ENCODE data around the gene NEK6. TPM values are rescaled to one million over a fixed set of nuclear protein-coding genes. Genes with fewer than 3 reads are reported as not detected.

NEK6 gene
- total and polyA plus RNA-seq, 9 of the 15 experiments (the other 6 are each of a cell fraction or from before 2014, with no cell fraction given): 3.1 to 19.0 (median 8.4) TPM

GRCh38 chr9:124209279-124209678, 48.5 kb upstream of the NEK6 start:
- H3K9me3 ChIP-seq (replicated peaks; ENCODE audit: control insufficient read depth, insufficient read depth, low read depth, low read length): no peaks in the 10 kb centered on the region
- intact Hi-C loops (cut with micrococcal nuclease) (loop anchor here (5.0 kb wide), 1 partner anchor 77 kb away; no protein-coding TSS in a partner anchor), in situ Hi-C loops (cut with MboI) (loop anchor here (5.0 kb wide), 1 partner anchor 53 kb away; no protein-coding TSS in a partner anchor)
- H3K4me1 ChIP-seq (replicated peaks in 1 of 2; ENCODE audit: control insufficient read depth in 2 of 2, insufficient read depth in 2 of 2, low read length in 2 of 2): peaks cover 4 to 13% of the 10 kb centered on the region in 2 experiments; a peak in 3 of 5 replicates
- H3K4me3 ChIP-seq: no peak overlapping the region
- peak; percentile 35 to 79 (median 55) for DNase-seq (ENCODE audit: extremely low read depth in 1 of 4, low spot score in 3 of 4)
- 8% methylated on average over 7 of the region's 7 CpGs for WGBS (ENCODE audit: insufficient coverage, low coverage, missing lambda C conversion rate)
- H3K9ac ChIP-seq (ENCODE audit: insufficient read depth in 1 of 2, low read depth in 2 of 2, low read length in 2 of 2): no peak overlapping the region; a peak in 1 of 4 replicates
- H3K27ac ChIP-seq (ENCODE audit: extremely low read depth, low read depth, low read length): no peak overlapping the region
- BruUV-seq (replicated peaks): no TSS peak
- ATAC-seq: peak; percentile 98
- no peaks in the 10 kb centered on the region for H3K9me1 ChIP-seq (ENCODE audit: control insufficient read depth, insufficient read depth, low read length)
- POLR2A ChIA-PET: interaction anchor here (0.9 to 2.0 kb wide), 3 partner anchors 12 to 22 kb away, joined by 4 to 8 read pairs (median 7); no protein-coding TSS in a partner anchor
- peaks cover 0 to 6% of the 10 kb centered on the region in 2 experiments; a peak in 3 of 5 replicates for H3K27me3 ChIP-seq (ENCODE audit: control insufficient read depth in 2 of 2, insufficient read depth in 2 of 2, low read length in 2 of 2)
- no peaks in the 10 kb centered on the region for H4K20me1 ChIP-seq (replicated peaks; ENCODE audit: control insufficient read depth, insufficient read depth, low read length)
- peak; percentile 77 for FAIRE-seq
- CTCF ChIA-PET (ENCODE audit: low intra/inter-chr PET ratio): no interaction called here
- no peaks in the 10 kb centered on the region for H3K79me2 ChIP-seq (ENCODE audit: control insufficient read depth, insufficient read depth, low read length)
- H3K4me2 ChIP-seq (ENCODE audit: insufficient read depth, low read length): peak overlapping the region; percentile 2; the same call in 1 of the 2 replicates
- H2AFZ ChIP-seq (ENCODE audit: low read depth, low read length): peak overlapping the region; percentile 25; the same call in 1 of the 2 replicates
- no peaks in the 10 kb centered on the region for H3K36me3 ChIP-seq (ENCODE audit: control insufficient read depth, insufficient read depth, low read length)
- TF ChIP-seq HDGF (IDR thresholded peaks at IDR 0.05) (no peak), ZZZ3 (IDR thresholded peaks at IDR 0.05) (no peak), MCM3 (IDR thresholded peaks at IDR 0.05) (no peak), ZNF143 (CRISPR knock-in tag; IDR thresholded peaks at IDR 0.05) (no peak), ZNF224 (CRISPR knock-in tag; IDR thresholded peaks at IDR 0.05) (no peak), VEZF1 (CRISPR knock-in tag; IDR thresholded peaks at IDR 0.05) (peak; percentile 74), PURB (CRISPR knock-in tag; IDR thresholded peaks at IDR 0.05; ENCODE audit: low read depth) (no peak), OTX1 (CRISPR knock-in tag; IDR thresholded peaks at IDR 0.05) (no peak), PRPF4 (IDR thresholded peaks at IDR 0.05; ENCODE audit: insufficient read depth, low read depth, low read length, poor library complexity, severe bottlenecking) (no peak), ZNF707 (CRISPR knock-in tag; conservative IDR thresholded peaks at IDR 0.05) (no peak), NFIX (CRISPR knock-in tag; IDR thresholded peaks at IDR 0.05; ENCODE audit: low read depth) (no peak), HSF4 (CRISPR knock-in tag; IDR thresholded peaks at IDR 0.05; ENCODE audit: borderline replicate concordance) (no peak), ZNF354B (CRISPR knock-in tag; IDR thresholded peaks at IDR 0.05) (no peak), HDAC6 (IDR thresholded peaks at IDR 0.05; ENCODE audit: low read depth, low read length) (no peak), NRF1 (conservative IDR thresholded peaks at IDR 0.05 in 1 of 2, IDR thresholded peaks at IDR 0.05 in 1 of 2) (peak; percentile 37 to 43; a peak in 2 of 4 replicates), NFIC (IDR thresholded peaks at IDR 0.05) (no peak), SUPT5H (IDR thresholded peaks at IDR 0.05) (no peak), TOE1 (IDR thresholded peaks at IDR 0.05; ENCODE audit: borderline replicate concordance) (no peak), TOE1 (CRISPR knock-in tag; IDR thresholded peaks at IDR 0.05; ENCODE audit: borderline replicate concordance, low read depth) (no peak), USF1 (CRISPR knock-in tag; IDR thresholded peaks at IDR 0.05) (no peak), RAD21 (CRISPR knock-in tag; conservative IDR thresholded peaks at IDR 0.05 in 1 of 2, IDR thresholded peaks at IDR 0.05 in 1 of 2) (peak in 1 of 2 experiments; percentile 56; a peak in 3 of 4 replicates), CAMTA2 (CRISPR knock-in tag; conservative IDR thresholded peaks at IDR 0.05) (no peak)

Measured in K562 (cell line).